GM18517 (cell line): ENCODE measurements around the gene RAB40B.

Experiments
- ATAC-seq: cut with Tn5 transposase; IDR thresholded peaks from one replicate; pipeline ENCODE4 v1.9.1; 2021; ENCODE audit warnings: mild to moderate bottlenecking, moderate library complexity; ENCODE audit not compliant: unreplicated experiment

The RAB40B gene

DNA sequence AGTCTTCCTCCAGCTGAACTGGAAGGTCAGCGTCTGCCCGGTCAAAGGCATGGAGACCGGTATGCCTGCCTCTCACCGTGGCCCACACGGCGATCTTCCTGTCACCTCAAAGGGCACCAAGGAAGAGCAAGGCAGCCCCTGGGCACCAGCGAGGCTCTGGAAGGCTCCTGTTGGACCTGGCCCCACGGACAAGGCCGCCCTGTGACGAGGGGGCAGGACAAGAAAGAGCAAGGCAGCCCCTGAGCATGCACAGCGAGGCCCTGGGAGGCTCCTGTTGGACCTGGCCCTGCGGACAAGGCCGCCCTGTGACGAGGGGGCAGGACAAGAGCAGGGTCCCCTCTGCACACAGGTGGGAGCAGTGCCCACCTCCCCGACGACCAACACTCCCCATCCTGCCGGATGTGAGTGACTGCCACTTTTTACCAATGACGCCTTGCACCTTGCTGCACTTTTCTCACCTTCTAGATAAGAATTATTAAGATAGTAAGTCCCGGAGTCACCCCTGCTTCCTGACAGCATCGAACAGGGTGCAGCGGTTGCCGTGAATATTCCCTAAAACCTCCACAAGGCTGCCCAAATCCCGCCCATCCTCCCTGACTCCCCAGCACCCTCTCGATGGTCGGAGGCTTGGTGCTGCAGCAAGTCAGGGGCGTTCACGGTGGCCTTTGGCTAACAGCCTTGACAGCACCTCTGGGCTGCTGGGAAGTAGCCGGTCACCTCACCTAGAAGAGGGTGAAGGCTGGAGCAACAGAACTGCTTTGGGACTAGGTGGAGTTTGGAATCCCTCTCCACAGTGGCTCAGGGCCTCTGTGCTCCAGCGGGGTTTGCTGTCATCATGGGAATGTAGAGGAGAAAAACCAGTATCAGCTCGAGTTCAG lies 44.6 kb downstream of the RAB40B start:
- no peak for ATAC-seq

DNA sequence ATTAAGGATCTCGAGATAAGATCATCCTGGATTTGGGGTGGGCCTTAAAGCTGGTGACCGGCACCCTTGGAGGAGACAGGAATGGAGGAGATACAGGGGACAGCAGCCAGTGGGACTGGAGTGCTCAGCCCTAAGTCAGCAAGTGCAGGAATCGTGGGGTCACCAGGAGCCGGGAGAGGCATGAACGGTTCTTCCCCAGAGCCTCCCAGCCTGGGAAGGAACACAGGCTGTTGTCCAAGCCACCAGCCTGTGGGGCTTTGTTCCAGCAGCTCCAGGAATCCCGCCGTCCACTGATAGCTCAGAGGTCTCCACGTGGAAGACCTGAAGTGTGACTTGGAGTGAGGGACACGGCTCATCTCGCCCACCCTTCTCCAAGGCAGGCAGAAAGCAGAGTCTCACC lies 47.8 kb downstream of the RAB40B start:
- ATAC-seq = no peak

DNA sequence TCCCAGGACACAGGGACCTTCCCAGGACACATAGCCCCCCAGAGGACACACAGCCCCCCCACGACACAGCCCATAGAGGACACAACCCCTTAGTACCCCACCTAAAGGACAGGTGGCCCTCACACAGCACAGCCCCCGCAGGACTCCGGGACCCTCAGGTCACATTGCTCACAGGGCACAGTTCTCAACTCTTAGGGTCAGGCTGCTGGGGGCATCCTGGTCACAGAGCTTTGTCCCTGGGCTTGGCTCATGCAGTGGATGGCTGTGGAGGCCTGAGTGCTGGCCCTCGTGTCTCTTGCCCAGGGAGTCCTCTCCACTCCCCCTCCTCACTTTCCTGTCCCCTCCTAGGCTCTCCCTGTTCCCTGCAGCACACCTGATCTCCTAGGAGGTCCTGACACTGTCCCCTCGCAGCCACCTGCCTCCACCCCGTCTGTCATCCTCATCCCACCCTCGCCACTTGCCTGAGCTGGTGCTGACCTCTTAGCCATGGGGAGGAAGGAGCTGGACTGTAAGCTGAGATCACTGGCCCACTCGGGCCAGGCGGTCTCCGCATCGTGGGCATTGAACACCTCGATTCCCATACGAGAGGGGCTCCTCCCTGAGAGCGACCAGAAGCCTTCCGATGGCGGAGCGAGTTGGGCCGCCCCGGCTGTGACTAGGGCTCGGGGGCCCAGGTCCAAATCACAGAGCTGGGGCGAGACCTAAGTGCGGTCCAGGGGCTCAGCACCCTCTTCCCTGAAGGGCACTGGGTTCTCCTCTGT lies 48.8 kb downstream of the RAB40B start:
- no peak for ATAC-seq

DNA sequence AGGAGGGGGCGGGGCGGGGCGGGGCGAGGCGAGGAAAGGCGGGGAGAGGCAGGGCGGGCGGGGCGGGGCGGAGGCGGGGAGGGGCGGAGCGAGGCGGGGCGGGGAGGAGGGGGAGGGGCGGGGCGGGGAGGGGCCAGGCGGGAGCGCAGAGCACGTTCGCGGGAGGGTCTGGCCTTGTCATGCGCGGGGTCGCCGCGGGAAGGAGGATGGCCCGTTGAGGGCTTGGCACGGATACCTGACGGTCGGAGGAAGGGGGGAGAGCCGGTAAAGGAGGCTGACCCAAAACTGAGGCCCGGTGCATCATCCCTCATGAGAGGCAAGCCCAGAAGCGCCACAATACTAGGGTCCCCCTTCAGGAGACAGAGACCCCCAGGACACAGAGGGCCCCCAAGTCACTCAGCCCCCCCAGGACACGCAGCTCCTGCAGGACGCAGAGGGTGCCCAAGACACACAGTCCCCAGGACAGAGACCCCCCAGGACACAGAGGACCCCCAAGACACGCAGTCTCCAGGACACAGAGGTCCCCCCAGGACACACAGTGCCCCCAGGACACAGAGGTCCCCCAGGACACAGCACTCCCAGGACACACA lies 49.7 kb downstream of the RAB40B start:
- ATAC-seq = no peak

DNA sequence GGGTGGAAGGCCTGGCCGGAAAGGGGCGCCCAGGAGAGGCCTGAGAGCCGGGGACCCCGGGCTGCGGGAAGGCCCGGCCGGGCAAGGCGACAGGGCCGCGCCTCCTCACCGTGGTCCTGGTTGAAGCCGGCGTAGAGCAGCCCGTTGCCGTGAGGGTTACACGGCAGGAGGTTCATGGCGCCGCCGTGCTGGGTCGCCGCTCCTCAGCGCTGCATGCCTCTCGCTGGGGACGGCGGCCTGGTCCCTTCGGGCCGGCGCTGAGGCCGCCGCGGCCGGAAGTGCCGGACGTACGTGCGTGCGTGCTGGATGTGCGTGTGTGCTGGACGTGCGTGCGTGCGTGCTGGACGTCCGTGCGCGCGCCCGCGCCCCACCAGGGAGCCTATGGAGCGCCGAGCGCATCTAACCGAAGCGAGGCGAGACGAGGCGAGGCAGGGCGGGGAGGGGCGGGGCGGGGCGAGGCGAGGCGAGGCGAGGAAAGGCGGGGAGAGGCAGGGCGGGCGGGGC lies 50.3 kb downstream of the RAB40B start, which contains the start of gene WDR45B:
WDR45B (minus strand) TSS at position 280 of the 504 bp plus-strand sequence; CDS start at position 176, 104 bp downstream.
- peak; percentile 65 for ATAC-seq

DNA sequence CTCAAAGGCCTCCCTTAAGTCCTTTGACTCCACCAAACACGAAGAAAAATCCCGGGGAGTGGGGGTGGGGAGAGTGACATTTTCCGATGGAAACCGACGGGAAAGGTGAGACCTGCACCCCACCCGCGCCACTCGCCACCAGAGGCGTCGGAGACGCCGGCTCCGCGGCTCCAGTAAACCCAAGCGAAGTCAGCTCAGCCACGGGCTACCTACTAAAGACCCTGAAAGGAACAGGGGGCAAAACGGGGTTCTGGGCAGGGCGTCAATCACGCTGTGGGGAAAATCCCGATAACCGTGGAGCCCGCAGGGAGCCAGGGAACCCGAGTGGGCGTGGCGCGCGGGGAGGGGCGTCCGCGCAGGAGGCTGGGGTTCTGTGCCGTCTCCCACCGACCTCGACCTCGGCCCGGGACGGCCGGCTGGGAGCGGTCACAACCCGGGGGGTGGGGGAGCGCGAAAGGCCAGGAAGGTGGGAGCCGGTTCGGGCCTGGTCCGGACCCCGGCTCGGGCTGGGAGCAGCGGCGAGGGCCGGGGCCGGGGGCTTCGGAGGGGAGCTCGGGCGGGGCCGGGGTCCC lies 50.8 kb downstream of the RAB40B start:
- ATAC-seq = peak; percentile 25

DNA sequence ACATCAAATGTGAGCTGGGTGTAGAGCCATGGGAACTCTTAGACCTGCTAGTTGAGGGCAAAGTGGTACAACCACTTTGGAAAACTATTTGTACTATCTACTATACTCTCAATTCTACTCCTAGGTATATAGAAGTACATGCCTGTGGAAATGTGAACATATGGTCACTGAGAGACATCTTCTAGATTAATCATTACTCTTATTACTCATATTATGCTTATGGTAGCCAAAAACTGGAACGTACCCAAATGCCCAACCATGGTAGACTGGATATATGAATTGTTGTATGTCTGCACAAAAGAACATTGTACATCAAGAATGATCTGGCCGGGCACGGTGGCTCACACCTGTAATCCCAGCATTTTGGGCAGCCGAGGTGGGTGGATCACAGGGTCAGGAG lies 53.0 kb downstream of the RAB40B start:
- no peak for ATAC-seq

DNA sequence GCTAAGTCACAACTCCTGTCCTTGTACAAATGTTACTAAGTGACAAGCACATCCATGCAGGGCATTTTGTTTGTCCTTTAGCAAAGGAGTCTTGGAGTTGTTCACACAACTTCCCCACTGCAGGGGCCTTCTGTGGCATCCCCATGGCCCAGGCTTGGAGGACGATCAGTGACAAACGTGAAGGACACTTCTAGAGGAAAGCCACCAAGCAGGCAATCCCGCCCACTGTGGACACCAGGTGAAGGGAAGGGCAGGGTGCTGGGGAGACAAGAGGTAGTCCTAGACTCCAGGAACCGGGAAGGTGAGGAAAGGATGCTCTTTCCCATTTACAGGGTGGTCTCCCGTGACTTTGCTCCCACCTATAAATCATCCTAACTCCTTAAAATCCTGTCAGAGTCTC lies 54.4 kb downstream of the RAB40B start:
- no peak for ATAC-seq

DNA sequence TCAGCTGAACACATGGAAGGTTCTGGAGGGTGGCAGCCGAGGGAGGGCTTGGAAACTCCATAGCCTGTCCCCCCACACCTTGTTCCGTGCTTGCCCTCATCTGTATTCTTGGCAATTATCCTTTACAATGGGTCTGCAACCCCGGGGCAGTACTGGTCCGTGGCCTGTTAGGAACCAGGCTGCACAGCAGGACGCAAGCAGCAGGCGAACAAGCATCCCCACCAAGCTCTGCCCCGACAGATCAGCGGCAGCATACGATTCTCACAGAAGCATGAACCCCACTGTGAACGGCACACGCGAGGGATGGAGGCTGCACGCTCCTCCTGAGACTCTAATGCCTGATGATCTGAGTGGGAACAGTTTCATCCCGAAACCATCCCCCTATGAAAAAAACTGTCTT lies 56.5 kb downstream of the RAB40B start:
- ATAC-seq = no peak

DNA sequence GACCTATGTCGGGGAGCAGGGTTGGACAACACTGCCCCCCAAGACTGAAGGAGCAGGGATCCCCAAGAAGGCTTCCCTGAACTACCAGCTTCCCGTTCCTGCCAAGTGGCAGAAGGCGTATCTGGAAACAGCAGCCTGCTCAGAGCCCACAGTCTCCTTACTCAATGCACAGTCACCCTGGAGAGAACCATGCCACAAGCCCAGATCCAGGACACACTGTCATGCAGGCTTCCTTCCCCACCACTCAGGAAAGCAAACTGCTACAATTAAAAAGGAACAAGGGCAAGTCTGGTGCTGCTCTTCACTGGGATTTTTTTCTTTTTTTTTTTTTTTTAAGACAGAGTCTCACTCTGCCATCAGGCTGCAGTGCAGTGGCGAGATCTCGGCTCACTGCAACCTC lies 58.5 kb downstream of the RAB40B start:
- no peak for ATAC-seq

DNA sequence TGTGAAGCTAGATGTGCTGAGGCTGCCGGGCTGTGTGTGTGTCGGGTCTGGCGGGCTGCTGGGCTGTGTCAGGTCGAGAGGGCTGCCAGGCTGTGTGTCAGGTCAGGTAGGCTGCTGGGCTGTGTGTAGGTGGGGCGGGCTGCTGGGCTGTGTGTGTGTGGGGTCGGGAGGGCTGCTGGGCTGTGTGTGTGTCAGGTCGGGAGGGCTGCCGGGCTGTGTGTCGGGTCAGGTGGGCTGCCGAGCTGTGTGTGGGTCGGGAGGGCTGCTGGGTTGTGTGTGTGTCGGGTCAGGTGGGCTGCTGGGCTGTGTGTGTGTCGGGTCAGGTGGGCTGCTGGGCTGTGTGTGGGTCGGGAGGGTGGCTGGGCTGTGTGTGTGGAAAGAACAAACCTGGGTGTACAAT lies 58.9 kb downstream of the RAB40B start:
- no peak for ATAC-seq

DNA sequence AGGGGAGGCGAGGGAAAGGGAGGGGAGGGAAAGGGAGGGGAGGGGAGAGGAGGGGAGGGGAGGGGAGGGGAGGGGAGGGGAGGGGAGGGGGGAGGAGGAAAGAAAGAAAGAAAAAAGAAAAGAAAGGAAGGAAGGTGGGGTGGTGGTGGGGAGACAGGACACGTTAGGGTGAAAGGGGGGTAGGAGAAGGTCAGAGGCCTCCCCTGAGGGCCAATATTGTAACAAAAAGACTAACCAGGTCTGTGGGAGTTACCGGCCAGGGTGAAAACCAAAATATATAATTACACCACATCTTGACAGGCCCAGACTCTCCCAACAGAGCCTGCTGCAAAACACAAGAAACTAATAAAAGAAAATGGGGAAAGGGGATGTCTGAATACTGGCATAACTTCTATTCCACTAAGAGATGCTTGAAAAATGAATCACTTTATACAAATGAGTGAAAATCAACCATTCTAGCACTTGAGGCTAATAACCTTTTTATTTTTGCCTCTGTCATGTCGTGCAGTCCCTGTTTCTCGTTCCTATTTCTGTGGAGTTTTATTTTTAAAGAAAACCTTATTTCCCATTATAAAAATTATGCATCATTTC lies 60.2 kb downstream of the RAB40B start:
- no peak for ATAC-seq

DNA sequence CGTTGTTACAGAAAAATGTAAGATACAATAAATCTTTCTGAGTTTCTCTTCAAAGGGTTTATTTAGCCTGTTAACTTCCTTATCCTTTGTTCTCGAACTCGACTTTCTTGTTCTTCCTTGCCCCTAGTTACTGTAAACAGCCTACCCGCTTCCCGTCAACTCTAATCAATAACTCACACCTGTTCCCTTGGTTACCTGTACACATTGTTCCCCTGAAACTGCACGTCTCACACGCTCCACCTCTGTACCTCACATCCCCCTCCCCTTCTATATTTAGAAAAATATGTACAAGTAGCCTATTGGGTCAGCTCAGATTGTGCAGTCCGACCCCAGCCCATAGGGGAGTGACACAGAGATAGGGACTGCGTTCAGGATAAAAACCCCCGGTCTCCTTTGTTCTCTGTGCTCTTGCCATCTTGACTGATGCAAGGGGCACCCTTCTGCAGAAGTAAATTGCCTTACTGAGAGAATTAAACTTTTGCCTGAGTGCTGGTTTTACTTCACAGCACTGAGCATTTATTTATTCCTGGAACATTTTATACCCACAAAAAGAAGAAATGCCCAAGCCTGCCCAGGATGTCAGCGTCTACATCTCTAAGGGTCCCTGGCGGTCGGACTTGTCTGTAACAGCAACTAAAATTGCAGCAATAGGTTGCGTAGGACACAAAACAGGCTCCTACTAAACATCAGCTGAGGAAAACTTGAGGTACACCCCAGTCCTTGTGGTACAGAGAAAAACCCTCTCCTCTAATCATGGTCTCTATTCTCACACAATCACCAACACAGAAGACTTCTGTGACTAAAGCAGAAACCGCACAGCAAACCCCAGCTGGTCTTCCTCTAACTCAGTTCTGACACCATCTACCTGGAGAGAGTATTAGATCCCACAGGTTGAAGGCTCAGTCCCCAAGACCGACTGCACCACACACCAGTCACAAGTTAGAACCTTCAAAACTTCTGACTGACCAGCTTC lies 61.6 kb downstream of the RAB40B start:
- ATAC-seq = no peak

DNA sequence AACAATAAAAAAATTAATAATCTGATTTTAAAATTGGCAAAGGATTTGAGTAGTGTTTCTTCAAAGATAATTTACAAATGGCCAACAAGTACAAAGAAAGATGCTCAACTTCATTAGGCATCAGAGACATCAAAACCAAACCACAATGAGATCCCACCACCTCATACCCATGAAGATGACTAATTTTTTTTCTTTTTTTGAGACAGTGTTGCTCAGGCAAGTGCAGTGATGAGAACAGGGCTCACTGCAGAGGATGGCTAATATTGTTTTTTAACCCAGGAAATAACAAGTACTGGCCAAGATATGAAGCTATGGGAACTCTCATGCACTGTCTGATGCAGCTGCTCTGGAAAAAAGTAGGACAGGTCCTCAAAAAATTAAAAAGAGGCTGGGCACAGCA lies 65.2 kb downstream of the RAB40B start:
- ATAC-seq = no peak

DNA sequence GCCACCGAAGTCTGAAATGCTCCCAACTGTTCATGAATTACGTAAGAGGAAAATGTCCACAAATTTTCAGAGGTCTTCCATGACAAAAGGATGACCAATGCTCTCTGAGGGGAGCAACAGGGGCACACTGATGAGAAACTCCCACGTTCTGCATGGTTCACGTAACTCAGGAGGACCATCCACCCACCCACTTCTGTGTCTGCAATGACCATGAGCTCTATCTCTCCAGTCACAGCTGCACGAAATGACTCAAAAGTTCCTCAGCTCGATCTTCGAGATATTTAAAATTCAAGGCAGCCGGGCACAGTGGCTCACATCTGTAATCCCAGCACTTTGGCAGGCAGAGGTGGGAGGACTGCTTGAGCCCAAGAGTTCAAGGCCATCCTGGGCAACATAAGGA lies 66.0 kb downstream of the RAB40B start:
- no peak for ATAC-seq

DNA sequence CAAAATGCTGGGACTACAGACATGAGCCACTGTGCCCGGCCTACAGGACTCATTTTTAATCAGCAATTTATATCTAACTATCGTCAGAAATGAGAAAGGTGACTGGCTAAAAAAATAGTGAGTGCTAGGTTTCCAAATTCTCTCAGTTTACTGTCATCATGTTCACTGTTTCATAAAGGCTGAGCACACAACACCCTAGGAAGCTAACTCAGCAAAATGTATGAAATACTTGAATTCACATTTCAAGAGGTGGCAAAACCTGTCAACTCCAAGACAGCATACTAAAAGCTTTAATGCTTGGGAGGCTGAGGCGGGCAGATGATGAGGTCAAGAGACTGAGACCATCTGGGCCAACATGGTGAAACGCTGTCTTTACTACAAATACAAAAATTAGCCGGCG lies 67.0 kb downstream of the RAB40B start:
- no peak for ATAC-seq

DNA sequence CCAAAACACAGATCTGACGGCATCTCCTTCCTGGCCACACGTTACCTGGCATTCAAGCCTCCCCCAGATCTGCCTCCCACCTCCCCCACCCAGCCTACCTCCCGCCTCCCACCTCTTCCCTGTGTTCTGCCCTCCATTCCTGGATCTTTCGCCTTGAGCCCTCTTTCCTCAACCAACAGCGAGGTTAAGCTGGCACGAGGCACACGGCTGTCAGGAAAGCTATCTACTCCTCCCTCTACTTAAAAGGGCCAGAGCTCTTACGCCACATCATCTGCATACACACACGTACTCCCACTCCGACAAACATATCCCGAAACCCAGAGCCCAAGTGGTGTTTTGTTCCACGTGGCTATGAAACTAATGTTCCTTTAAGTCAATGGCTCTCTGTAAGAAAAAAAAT lies 68.3 kb downstream of the RAB40B start:
- ATAC-seq = no peak

DNA sequence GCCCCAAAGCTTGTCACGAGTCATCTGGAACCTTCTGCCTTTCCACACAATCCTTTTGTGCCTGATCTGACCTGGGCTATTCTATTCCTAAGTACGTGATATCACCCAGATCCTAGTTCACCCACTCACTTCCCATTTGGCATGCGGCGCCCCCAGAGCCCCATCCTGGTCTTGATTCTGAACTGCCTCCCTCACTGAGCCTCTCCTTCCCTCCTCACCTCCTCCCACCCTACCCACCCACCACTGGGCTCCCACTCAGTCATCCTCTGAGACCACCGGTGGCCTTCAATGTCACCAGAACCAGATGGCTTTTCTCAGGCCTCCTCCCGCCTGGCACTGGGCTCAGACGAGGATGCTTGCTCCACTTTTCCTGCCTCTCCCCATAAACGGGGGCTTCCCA lies 68.8 kb downstream of the RAB40B start:
- ATAC-seq = no peak

DNA sequence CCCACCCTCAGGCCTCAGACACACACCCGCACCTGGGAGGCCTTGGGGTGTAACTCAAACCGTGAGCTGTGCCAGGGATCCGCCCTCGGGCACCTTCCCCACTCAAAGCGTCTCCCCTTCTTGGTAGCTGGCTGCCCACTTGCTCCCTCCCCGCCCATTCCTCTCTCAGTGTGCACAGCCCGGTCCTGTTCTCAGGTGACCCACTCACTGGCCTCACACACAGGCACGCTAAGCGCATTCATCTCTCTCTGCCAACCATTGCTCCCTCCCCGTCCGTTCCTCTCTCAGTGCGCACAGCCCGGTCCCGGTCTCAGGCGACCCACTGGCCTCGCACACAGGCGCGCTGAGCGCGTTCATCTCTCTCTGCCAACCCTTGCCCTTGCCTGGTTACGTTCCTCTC lies 71.1 kb downstream of the RAB40B start:
- no peak for ATAC-seq

DNA sequence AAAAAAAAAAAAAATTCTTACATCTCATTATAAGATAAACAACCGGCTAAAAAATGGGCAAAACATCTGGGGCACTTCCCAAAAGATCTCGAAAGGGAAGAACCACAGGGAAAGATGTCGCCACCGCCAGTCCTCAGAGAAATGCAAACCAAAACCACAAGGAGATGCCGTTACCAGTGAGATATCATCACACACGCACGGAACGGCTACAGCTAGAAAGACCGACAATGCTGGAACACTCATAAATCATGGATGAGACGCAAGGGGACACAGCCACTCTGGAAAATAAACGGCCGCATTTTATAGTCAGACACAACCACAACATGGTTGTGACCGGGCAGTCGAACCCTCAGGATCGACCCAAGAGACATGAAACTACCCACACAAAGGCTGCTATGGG lies 74.8 kb downstream of the RAB40B start:
- no peak for ATAC-seq
